PFSK-1 (cell line): ENCODE results near the gene MACF1.

Experiments used
- FOXP2 ChIP-seq: optimal IDR thresholded peaks from 2 replicates; pipeline ENCODE3; 2011; ENCODE audit warnings: borderline replicate concordance, control low read depth, inconsistent platforms; ENCODE audit not compliant: insufficient read depth; ENCODE audit errors: extremely low read length, extremely low read depth
- POLR2AphosphoS5 ChIP-seq: IDR thresholded peaks from 2 replicates; pipeline ENCODE4 v1.6.1; 2012; ENCODE audit warnings: low read depth, mild to moderate bottlenecking, control low read depth, low read length, moderate library complexity
- SIN3A ChIP-seq: IDR thresholded peaks from 2 replicates; pipeline ENCODE4 v1.6.1; 2012; ENCODE audit warnings: mild to moderate bottlenecking, low read length, moderate library complexity, borderline replicate concordance; ENCODE audit not compliant: insufficient read depth
- TAF1 ChIP-seq: IDR thresholded peaks from 2 replicates; pipeline ENCODE4 v1.6.1; 2012; ENCODE audit warnings: low read length, control low read depth, borderline replicate concordance; ENCODE audit not compliant: insufficient read depth
- TF ChIP-seq, protein P1 (sequence below), 2 experiments: IDR thresholded peaks; 2 replicates each; pipeline versions ENCODE4 v1.6.1 to v1.8.0; 2011 to 2012; ENCODE audit warnings: low read depth in 2 of 2, low read length in 2 of 2, control low read depth in 1 of 2, inconsistent platforms in 1 of 2, mild to moderate bottlenecking in 1 of 2, moderate library complexity in 1 of 2; ENCODE audit not compliant: insufficient read depth in 1 of 2

MACF1 gene

DNA sequence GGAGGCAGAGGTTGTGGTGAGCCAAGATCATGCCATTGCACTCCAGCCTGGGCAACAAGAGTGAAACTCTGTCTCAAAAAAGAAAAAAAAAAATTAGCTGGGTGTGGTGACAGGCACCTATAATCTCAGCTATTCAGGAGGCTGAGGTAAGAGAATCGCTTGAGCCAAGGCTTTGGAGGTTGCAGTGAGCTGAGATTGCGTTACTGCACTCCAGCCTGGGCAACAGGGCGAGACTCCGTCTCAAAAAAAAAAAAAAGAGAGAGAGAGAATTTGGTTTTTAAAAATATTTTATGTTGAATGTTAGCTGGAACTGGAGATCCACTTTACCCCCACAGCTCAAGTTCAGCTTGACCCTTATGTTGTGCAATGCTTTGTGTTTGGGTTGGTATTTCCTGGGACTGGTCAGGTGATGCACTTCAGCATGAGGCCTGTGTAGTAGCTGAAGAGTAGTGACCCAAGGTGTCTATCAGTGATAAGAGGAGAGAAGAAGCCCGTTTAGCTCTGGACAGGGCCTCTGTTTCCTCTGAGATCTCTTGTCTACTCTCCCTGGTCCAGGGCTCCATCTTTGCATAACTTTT is 36.8 kb upstream of the MACF1 start:
- no peak for TF ChIP-seq FOXP2
- TF ChIP-seq, protein P1, sequence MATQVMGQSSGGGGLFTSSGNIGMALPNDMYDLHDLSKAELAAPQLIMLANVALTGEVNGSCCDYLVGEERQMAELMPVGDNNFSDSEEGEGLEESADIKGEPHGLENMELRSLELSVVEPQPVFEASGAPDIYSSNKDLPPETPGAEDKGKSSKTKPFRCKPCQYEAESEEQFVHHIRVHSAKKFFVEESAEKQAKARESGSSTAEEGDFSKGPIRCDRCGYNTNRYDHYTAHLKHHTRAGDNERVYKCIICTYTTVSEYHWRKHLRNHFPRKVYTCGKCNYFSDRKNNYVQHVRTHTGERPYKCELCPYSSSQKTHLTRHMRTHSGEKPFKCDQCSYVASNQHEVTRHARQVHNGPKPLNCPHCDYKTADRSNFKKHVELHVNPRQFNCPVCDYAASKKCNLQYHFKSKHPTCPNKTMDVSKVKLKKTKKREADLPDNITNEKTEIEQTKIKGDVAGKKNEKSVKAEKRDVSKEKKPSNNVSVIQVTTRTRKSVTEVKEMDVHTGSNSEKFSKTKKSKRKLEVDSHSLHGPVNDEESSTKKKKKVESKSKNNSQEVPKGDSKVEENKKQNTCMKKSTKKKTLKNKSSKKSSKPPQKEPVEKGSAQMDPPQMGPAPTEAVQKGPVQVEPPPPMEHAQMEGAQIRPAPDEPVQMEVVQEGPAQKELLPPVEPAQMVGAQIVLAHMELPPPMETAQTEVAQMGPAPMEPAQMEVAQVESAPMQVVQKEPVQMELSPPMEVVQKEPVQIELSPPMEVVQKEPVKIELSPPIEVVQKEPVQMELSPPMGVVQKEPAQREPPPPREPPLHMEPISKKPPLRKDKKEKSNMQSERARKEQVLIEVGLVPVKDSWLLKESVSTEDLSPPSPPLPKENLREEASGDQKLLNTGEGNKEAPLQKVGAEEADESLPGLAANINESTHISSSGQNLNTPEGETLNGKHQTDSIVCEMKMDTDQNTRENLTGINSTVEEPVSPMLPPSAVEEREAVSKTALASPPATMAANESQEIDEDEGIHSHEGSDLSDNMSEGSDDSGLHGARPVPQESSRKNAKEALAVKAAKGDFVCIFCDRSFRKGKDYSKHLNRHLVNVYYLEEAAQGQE (IDR thresholded peaks at IDR 0.05; ENCODE audit: insufficient read depth in 1 of 2, low read depth in 2 of 2, low read length in 2 of 2), result no peak
- no peak for TF ChIP-seq TAF1
- TF ChIP-seq SIN3A, result no peak
- TF ChIP-seq POLR2AphosphoS5, result no peak

DNA sequence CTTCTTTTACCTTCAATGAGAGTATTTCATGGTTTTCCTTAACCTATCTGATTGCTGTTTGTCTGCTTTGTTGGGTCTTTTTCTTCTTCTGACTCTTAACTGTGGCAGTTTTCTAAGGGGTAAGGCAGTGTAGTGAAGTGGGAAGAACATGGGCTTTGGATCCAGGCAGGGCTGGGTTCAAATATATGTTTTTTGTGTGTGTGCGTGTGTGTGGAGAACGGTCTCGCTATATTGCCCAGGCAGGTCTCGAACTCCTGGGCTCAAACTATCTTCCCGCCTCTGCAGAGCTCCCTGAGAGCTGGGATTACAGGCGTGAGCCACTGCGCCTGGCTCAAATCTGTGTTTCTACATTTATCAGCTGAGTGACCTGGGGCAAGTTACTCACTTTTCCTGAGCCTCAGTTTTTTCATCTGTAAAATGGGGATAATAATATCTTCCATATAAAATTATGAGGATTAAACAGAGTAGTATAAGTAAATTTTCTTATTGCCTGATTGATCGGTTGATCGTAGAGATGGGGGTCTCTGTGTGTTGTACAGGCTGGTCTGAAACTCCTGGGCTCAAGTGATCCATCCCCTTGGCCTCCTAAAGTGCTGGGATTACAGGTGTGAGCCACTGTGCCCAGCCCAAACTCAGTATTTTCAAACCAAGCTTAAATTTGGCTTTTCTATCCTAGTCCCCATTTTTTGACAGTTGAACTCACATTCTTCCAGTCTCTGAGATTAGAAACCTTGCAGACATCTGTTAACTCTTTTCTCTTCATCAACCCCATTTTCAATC is 36.0 kb upstream of the MACF1 start:
- TF ChIP-seq FOXP2, result no peak
- TF ChIP-seq SIN3A, result no peak
- TF ChIP-seq POLR2AphosphoS5, result no peak
- no peak for TF ChIP-seq TAF1
- TF ChIP-seq, protein P1 (IDR thresholded peaks at IDR 0.05; ENCODE audit: insufficient read depth in 1 of 2, low read depth in 2 of 2, low read length in 2 of 2), result no peak

DNA sequence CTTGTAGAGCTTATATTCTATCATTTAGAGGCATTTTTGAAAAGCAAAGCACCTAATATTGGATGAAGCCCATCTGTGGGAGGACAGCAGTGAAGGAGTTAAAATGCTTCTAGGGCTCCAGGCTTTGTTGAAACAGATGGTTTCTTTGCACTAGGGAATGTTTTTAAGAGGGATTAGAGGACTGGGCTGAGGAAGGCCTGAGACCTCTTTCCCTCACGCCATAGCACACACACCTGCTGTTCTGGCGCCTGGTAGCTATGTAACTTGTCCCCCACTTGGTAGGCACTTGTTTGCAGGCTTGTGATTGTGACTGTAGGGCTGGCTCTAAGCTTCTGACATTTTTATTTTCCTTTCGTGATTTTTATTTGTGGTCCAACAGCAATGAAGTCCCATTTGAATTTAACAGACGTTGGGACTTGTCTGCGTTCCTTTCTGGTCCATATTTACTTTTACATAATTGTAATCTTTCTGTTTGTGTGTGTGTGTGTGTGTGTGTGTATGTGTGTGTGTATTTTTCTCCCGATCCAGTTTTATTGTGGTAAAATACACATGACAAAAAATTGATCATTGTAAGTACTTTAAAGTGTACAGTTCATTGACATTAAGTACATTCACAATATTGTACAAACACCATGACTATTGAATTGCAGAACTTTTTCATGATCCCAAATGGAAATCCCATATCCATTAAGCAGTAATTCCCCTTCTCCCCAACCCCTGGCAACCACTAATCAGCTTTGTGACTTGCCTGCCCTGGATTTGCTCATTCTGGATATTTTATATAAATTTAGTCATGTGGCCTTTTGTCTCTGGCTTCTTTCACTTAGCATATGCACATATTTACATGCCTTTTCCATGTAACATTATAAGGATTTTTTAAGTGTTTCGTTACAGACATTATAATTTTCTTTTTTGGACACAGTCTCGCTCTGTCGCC is 33.5 kb upstream of the MACF1 start:
- TF ChIP-seq FOXP2 (no peak), SIN3A (no peak), TAF1 (no peak), POLR2AphosphoS5 (no peak)
- TF ChIP-seq, protein P1 (IDR thresholded peaks at IDR 0.05; ENCODE audit: insufficient read depth in 1 of 2, low read depth in 2 of 2, low read length in 2 of 2), result no peak

DNA sequence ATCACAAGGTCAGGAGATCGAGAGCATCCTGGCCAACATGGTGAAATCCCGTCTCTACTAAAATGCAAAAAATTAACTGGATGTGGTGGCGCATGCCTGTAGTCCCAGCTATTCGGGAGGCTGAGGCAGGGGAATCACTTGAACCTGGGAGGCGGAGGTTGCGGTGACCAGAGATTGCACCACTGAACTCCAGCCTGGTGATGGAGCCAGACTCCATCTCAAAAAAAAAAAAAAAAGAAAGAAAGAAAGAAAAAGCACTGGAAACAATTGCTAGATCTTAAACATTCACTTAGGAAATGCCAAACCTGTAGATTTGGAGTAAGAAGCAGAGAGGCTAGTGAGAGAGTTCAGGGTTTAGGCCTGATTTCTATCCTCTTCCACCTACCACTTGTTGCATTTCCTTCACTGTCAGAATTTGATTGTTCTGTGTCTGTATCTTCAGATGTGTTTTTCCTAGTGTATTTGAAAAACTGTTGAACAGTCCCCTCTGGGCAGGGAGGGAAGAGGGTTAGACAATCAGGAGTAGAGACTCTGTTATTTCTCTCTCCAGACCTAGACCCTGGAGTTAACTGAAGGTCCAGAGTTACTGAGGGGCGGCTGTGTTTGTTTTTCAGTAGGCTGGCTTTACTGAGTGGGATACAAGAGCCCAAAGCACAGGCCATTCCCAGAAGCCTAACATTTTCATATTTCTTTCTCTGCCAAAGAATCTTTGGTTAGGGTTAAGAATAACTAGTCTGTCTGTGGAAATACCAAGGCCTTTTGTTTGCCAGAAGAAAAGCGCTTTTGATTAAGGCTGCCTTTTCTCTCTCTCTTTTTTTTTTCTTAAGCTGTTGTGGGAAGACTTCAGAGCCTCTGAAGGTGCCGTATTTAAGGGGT is 31.1 kb upstream of the MACF1 start:
- TF ChIP-seq, protein P1 (IDR thresholded peaks at IDR 0.05; ENCODE audit: insufficient read depth in 1 of 2, low read depth in 2 of 2, low read length in 2 of 2), result no peak
- TF ChIP-seq TAF1 (no peak), FOXP2 (no peak), POLR2AphosphoS5 (no peak), SIN3A (no peak)
